Measurements from ENCODE around the gene ZNF239.
A peak's percentile ranks its signal among the peaks of the same experiment; 100 is the strongest.
"Not testable (repeated sequence)": the region's sequence is repeated elsewhere in the genome, so short reads cannot be mapped to it uniquely, and the experiment has no call there.

Gene ZNF239

DNA sequence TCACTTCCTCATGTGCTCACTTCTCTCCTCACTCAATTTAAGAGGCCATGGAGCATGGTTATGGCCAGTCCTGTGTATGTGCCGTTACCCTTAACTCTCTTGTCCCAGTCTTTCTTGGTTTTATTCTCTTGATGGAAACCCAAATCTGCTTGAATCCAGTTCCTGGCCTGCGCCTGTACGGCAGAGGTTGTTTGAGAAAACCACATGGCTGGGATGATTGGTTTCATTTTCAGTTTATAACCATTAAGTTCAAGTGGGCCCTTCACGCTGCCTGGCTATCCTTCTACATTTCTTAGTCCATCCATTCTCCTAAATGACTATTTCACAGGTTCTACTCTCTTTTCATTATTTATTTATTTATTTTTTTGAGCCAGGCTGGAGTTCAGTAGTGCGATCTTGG, 1.6 kb upstream of the ZNF239 start:
- DNase-seq, result no peak

DNA sequence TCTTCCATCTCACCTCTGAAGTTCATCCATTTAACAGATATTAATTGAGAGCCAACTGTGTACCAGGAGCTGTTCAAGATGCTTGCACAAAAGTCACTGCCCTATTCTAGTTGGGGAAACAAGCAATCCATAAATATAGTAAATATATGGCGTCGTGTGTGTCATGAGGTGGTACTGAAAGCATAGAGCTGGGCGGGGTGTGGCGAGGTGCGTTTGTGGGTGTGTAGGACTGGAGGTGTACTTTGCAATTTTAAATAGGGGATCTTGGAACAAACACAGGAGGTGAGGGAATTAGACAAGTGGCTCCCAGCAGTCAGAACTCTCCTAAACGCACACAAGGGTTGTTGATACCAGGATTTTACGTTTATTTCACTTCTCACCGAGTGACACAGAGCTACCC, 490 bp upstream of the ZNF239 start:
- DNase-seq, result no peak

DNA sequence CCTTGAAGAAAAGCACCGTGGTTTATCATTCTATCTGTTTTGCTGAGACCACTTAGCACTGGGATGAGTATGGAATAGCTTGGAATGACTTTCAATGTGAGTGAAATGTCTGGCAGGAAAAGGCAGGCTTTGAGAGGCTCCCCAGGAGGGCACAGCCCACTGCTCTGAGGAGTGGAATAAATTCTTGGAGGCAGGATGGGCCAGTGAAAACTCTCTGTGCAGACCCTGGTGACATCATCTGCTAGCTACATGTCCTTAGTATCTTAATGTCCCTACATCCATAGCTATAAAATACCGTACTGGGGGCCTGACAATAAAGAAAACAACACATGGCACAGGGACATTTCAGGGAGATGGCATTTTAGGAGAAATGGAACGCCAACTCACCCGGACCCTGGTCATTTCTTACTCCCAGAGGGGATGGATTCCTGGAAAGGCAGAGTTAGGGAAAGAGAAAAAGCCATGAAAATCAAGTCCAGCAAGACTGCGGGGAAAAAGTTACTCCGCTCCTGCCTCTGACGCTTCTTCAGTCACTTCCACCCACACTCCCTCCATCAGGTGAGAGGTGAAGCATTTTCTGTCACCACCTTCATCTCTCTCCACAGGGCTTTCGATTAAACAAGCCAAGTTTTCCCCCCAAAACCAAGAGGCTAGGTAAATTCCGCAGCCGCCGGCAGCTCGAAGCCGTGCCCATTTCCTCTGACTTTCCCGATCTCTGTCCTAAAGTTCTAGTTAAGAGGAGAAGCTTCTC, 991 bp downstream of the ZNF239 start:
- peak in 1 of 2 donors; percentile 5 for DNase-seq

DNA sequence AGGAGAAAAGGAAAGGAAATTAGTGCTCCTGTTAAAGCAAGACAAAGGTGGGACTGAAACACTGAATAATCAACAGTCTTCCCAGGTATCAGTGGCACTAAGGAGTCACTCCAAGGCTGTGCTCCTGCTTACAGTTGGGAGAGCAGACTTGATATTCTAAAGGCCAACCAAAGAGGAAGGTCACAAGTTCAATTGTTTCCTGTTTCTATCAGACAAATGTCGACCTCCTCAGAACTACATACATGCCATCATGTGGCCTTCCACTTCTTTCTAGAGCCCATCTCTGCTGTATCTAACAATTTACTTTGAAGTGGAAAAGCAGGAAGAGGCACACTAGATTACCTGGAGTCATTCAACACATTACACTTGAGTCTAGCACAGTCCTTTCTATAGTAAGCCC, 3.4 kb downstream of the ZNF239 start:
- DNase-seq, result no peak

DNA sequence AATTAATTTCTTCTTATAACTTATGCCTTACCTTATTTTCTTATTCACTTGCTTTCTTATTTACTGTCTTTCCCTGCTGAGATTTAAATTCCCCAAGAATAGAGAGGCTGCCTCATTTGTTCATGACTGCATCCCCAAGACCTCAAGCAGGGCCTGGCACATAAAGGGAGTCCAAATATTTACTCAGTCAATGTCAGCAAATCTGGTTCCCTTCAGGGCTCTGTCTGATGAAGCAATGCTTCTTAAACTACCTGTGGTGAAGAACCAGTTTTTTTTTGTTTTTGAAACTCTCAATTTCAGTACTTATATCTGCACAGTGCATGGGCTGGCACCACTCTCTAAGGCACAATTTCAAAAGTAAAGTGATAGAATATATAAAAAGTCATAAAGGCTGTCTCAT, 4.7 kb downstream of the ZNF239 start:
- DNase-seq, result no peak

DNA sequence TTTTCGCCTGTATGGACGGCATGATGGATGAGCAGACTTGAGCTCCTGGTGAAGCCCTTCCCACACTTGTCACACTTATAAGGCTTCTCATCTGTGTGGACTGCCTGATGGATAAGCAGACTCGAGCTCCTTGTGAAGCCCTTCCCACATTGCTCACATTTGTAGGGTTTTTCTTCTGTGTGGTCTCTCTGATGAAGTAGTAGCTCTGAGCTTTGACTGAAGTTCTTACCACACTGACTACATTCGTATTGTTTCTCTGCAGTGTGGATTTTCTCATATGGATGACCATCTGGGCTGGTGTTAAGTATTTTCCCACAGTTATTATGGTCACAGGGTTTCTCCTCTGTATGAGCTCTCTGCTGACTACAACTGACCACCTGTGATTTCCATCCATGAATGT, 17.2 kb downstream of the ZNF239 start:
- no peak for DNase-seq

DNA sequence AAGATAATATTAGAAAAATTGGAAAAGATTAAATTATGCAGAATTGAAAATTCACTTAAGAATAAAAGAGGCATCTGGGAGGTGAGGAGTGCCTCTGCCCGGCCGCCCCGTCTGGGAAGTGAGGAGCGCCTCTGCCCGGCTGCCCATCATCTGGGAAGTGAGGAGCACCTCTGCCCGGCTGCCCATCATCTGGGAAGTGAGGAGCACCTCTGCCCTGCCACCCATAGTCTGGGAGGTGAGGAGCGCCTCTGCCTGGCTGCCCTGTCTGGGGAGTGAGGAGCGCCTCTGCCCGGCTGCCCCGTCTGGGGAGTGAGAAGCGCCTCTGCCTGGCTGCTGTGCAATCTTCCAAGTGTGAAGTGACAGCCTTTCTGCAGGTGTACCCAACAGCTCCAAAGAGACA, 30.7 kb downstream of the ZNF239 start:
- not testable (repeated sequence) for DNase-seq

DNA sequence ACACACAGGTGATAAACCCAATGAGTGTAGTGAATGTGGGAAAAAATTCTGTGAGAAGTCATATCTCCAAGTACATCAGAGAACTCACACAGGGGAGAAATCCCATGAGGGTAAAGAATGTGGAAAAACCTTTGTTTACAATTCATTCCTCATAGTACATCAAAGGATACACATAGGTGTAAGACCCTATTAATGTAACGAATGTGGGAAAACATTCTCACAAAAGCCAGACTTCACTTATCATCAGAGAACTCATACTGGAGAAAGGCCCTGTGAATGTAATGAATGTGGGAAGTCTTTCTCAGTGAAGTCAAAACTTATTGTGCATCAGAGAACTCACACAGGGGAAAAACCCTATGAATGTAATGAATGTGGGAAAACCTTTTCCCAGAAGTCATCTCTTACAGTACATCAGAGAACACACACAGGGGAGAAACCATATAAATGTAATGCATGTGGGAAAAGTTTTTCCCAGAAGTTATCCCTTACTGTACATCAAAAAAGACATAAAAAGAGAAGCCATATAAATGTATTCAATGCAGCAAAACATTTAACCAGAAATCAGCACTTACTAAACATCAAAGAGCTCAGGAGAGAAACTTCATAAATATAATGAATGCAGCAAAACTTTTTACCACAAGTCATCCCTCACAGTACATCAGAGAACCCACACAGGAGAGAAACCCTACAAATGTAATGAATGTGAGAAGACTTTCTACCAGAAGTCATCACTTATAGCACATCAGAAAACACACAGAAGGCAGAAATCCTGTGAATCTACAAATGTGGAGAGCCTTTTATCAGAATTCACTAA, 49.8 kb downstream of the ZNF239 start:
- DNase-seq, result no peak
